GM12878 (cell line): Measurements from ENCODE around the gene DYNC1I2. TPM values are rescaled to one million over a fixed set of nuclear protein-coding genes. Genes with fewer than 3 reads are reported as not detected.

Experiments used
- ATAC-seq: fragments of 200-7000 bp; cut with Tn5 transposase; 3 replicates; pipeline ENCODE4 v1.9.1; 2020; ENCODE audit warnings: mild to moderate bottlenecking, moderate library complexity
- BruUV-seq: library from RNA; stranded (reverse); fragments of 400-500 nt; replicated peaks from 2 replicates; lab custom pipeline; 2021; lab: Mats Ljungman, UMichigan
- CTCF ChIA-PET: fragments of 300-600 bp; sonication (Branson Sonifier 250); formaldehyde crosslinking; extraction: SDS; loops from one replicate; lab custom pipeline; 2021; ENCODE audit warnings: inconsistent platforms; lab: Yijun Ruan, JAX
- POLR2A ChIA-PET: fragments of 350-600 bp; formaldehyde crosslinking; extraction: SDS; loops from one replicate; lab custom pipeline; 2021; ENCODE audit warnings: inconsistent platforms; lab: Charles Lee
- RAD21 ChIA-PET: fragments of 300-600 bp; sonication (Branson Sonifier 250); formaldehyde crosslinking; loops from one replicate; lab custom pipeline; 2023; ENCODE audit warnings: antibody characterized with exemption; ENCODE audit not compliant: unreplicated experiment; lab: Charles Lee
- SMC1A ChIA-PET: fragments of 300-600 bp; sonication (Branson Sonifier 250); formaldehyde crosslinking; loops from one replicate; lab custom pipeline; 2023; ENCODE audit not compliant: unreplicated experiment, uncharacterized antibody; lab: Charles Lee
- DNase-seq: peaks from one replicate; pipeline ENCODE4 v3.0.0-alpha.2; 2011; ENCODE audit warnings: low read depth, low spot score
- FAIRE-seq: peaks from 3 replicates; lab custom pipeline; 2011; peaks lifted over from hg19 to GRCh38; lab: Jason Lieb, UNC
- H2AFZ ChIP-seq: 2 replicates; pipeline ENCODE4 v1.6.0; 2011; ENCODE audit warnings: low read depth, low read length, control low read depth; ENCODE audit not compliant: control insufficient read depth
- H3K27ac ChIP-seq: 2 replicates; pipeline ENCODE4 v1.5.1; 2011; ENCODE audit warnings: control low read depth; ENCODE audit not compliant: control insufficient read depth, insufficient read depth
- H3K27me3 ChIP-seq, 2 experiments: replicated peaks in 1 of 2; 2 replicates each; pipeline versions ENCODE4 v1.6.0 to v1.6.1; 2011; ENCODE audit warnings: low read length in 1 of 2; ENCODE audit not compliant: control insufficient read depth in 2 of 2, insufficient read depth in 2 of 2
- H3K36me3 ChIP-seq, 2 experiments: 2 replicates each; pipeline ENCODE4 v1.5.1; 2011; ENCODE audit warnings: low read length in 1 of 2; ENCODE audit not compliant: control insufficient read depth in 2 of 2, insufficient read depth in 2 of 2
- H3K4me1 ChIP-seq: 2 replicates; pipeline ENCODE4 v1.6.1; 2011; ENCODE audit warnings: mild to moderate bottlenecking, low read length, moderate library complexity, mixed read lengths; ENCODE audit not compliant: control insufficient read depth, insufficient read depth
- H3K4me2 ChIP-seq: 2 replicates; pipeline ENCODE4 v1.6.0; 2011; ENCODE audit warnings: control low read depth; ENCODE audit not compliant: control insufficient read depth, insufficient read depth
- H3K4me3 ChIP-seq: fragments of 200-600 bp; sonication (generic); 2 replicates; pipeline ENCODE4 v1.5.1; 2016
- H3K79me2 ChIP-seq: 2 replicates; pipeline ENCODE4 v1.6.0; 2011; ENCODE audit warnings: low read length; ENCODE audit not compliant: control insufficient read depth, insufficient read depth
- H3K9ac ChIP-seq: 2 replicates; pipeline ENCODE4 v1.8.0; 2011; ENCODE audit warnings: low read length, control low read depth, mixed read lengths; ENCODE audit not compliant: control insufficient read depth, insufficient read depth
- H3K9me3 ChIP-seq: replicated peaks from 3 replicates; pipeline ENCODE4 v1.5.1; 2011; ENCODE audit warnings: mild to moderate bottlenecking, low read length; ENCODE audit not compliant: control insufficient read depth, insufficient read depth
- H4K20me1 ChIP-seq: 2 replicates; pipeline ENCODE4 v1.6.0; 2011; ENCODE audit not compliant: control insufficient read depth, insufficient read depth
- BMI1 ChIP-seq: fragments of 450-650 bp; IDR thresholded peaks from 2 replicates; pipeline ENCODE4 v1.6.1; 2016; ENCODE audit warnings: mild to moderate bottlenecking, moderate library complexity, borderline replicate concordance
- CBX5 ChIP-seq: sonication (generic); IDR thresholded peaks from 2 replicates; pipeline ENCODE4 v1.6.1; 2016; ENCODE audit warnings: low read depth, moderate library complexity, mild to moderate bottlenecking, inconsistent platforms
- EGR1 ChIP-seq, 2 experiments: IDR thresholded peaks; 1 replicate in 1 of 2; 2 replicates in 1 of 2; pipeline ENCODE4 v1.6.1; 2011 to 2012; ENCODE audit warnings: low read depth in 2 of 2, low read length in 2 of 2, borderline replicate concordance in 1 of 2, mild to moderate bottlenecking in 1 of 2, moderate library complexity in 1 of 2
- IRF4 ChIP-seq: IDR thresholded peaks from 2 replicates; pipeline ENCODE4 v1.6.1; 2011; ENCODE audit warnings: low read depth, low read length
- LARP7 ChIP-seq: fragments of 450-650 bp; IDR thresholded peaks from 2 replicates; pipeline ENCODE4 v1.6.1; 2017; ENCODE audit warnings: mild to moderate bottlenecking
- MEF2B ChIP-seq: fragments of 450-650 bp; IDR thresholded peaks from 2 replicates; pipeline ENCODE4 v1.6.1; 2018; ENCODE audit warnings: mild to moderate bottlenecking, moderate library complexity; ENCODE audit not compliant: partially characterized antibody, poor library complexity, severe bottlenecking
- MTA3 ChIP-seq: IDR thresholded peaks from 2 replicates; pipeline ENCODE4 v1.6.1; 2012; ENCODE audit warnings: low read length, inconsistent platforms, borderline replicate concordance
- PBX3 ChIP-seq: IDR thresholded peaks from 2 replicates; pipeline ENCODE4 v1.6.1; 2011; ENCODE audit warnings: mild to moderate bottlenecking, low read depth, low read length, moderate library complexity; ENCODE audit not compliant: insufficient replicate concordance
- RAD21 ChIP-seq: IDR thresholded peaks from 2 replicates; pipeline ENCODE4 v1.6.1; 2011; ENCODE audit warnings: mild to moderate bottlenecking, low read depth, low read length, moderate library complexity; ENCODE audit not compliant: insufficient read depth
- RB1 ChIP-seq: fragments of 450-650 bp; formaldehyde crosslinking; IDR thresholded peaks from 2 replicates; pipeline ENCODE4 v1.6.1; 2017; ENCODE audit warnings: mild to moderate bottlenecking, borderline replicate concordance
- SMAD1 ChIP-seq: fragments of 450-650 bp; IDR thresholded peaks from 2 replicates; pipeline ENCODE4 v1.6.1; 2018; ENCODE audit warnings: mild to moderate bottlenecking, low read depth; ENCODE audit not compliant: partially characterized antibody
- SRF ChIP-seq, 2 experiments: IDR thresholded peaks; 2 replicates each; pipeline ENCODE4 v1.6.1; 2011; ENCODE audit warnings: low read depth in 2 of 2, low read length in 2 of 2, mild to moderate bottlenecking in 1 of 2, moderate library complexity in 1 of 2
- TARDBP ChIP-seq: IDR thresholded peaks from 2 replicates; pipeline ENCODE4 v1.6.1; 2016; ENCODE audit warnings: borderline replicate concordance
- YBX1 ChIP-seq: fragments of 450-650 bp; IDR thresholded peaks from 2 replicates; pipeline ENCODE4 v1.6.1; 2016; ENCODE audit warnings: antibody characterized with exemption
- ZBED1 ChIP-seq: IDR thresholded peaks from 2 replicates; pipeline ENCODE4 v1.6.1; 2016; ENCODE audit warnings: borderline replicate concordance
- ZNF24 ChIP-seq: fragments of 450-650 bp; IDR thresholded peaks from 2 replicates; pipeline ENCODE4 v1.6.1; 2017; ENCODE audit warnings: antibody characterized with exemption, mild to moderate bottlenecking
- ZNF622 ChIP-seq: fragments of 450-650 bp; IDR thresholded peaks from 2 replicates; pipeline ENCODE4 v1.6.1; 2017; ENCODE audit warnings: mild to moderate bottlenecking, inconsistent platforms
- WGBS: methylation state at CpG from one replicate; pipeline ENCODE4 v1.1.6; 2016; ENCODE audit warnings: low lambda C conversion rate; ENCODE audit not compliant: insufficient replicate concordance, insufficient coverage; ENCODE audit errors: missing lambda C conversion rate; 5-methylcytosine and 5-hydroxymethylcytosine counted together
- in situ Hi-C: fragments of 300-500 bp; cut with MboI; formaldehyde crosslinking; loops from 9 replicates; pipeline ENCODE4 v1.14.3; 2018; ENCODE audit warnings: mixed read lengths
- intact Hi-C: fragments of 100-400 bp; cut with micrococcal nuclease; formaldehyde crosslinking; loops from one replicate; pipeline ENCODE4 v1.14.2; 2022; ENCODE audit not compliant: unreplicated experiment
- polyA plus RNA-seq, 11 experiments: library from polyadenylated mRNA; depleted of rRNA in 4 of 11; unstranded in 6 of 11; stranded (reverse) in 5 of 11; fragments of >200 nt; fragmentation: Nextera tagmentation in 4 of 11; fragmentation: Illumina TruSeq in 1 of 11; extraction: Ambion mirVana in 4 of 11; extraction: Trizol in 1 of 11; gene quantifications; 1 replicate in 1 of 11; 2 replicates in 10 of 11; pipeline versions ENCODE4 v1.2.1 to v1.2.3, GENCODE V29; 2011 to 2016; ENCODE audit warnings: inconsistent platforms in 2 of 11, missing spikeins in 2 of 11, low read depth in 1 of 11
- total RNA-seq, 4 experiments: library from RNA; depleted of rRNA in 3 of 4; stranded (reverse); fragments of >200 nt in 3 of 4; fragmentation: Illumina TruSeq in 1 of 4; extraction: Trizol in 1 of 4; gene quantifications; 2 replicates each; pipeline versions ENCODE4 v1.2.1 to v1.2.3, GENCODE V29; 2013 to 2021
- TF ChIP-seq, protein P1 (sequence below): fragments of 450-650 bp; IDR thresholded peaks from 2 replicates; pipeline ENCODE4 v1.6.1; 2017; ENCODE audit warnings: antibody characterized with exemption, mild to moderate bottlenecking, moderate library complexity
- TF ChIP-seq, protein P2 (sequence below): IDR thresholded peaks from 2 replicates; pipeline ENCODE4 v1.6.1; 2012; ENCODE audit warnings: mild to moderate bottlenecking, low read depth, low read length

Gene DYNC1I2
- total and polyA plus RNA-seq, 10 of the 15 experiments (the other 5 are each of a cell fraction or from before 2014, with no cell fraction given) = 39.9 to 113 (median 53.5) TPM

DNA sequence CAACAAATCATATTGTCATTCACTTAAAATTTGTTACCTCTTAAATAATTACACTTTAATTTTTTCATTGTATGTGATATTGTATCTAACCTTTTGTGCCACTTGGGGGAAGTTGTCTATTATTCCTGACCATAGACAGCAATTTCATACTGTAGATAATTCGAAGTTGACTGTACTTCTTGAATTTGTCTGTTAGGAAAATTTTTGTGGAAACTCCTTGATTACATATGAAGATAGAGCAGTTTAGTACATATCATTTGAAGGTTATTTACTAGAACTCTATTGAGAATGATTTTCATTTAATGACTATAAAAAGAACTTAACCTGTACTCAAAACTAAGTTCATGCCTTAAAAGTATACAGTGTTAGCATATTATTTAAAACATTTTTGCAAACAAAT is 5.1 kb downstream of the DYNC1I2 start:
- FAIRE-seq (no peak), ATAC-seq (no peak), DNase-seq (no peak)
- no peaks in the 10 kb centered on the region for H3K27me3 ChIP-seq
- H3K4me1 ChIP-seq = no peaks in the 10 kb centered on the region
- ChIA-PET CTCF (interaction anchor here (0.8 to 11.9 kb wide), 5 partner anchors 10 to 719 kb away, joined by 3 to 154 read pairs (median 4); no protein-coding TSS in a partner anchor), POLR2A (interaction anchor here (1.0 kb wide), 1 partner anchor 10 kb away, joined by 3 read pairs; no protein-coding TSS in a partner anchor), SMC1A (interaction anchor here (0.9 to 4.4 kb wide), 6 partner anchors 10 to 428 kb away, joined by 3 to 30 read pairs (median 4); no protein-coding TSS in a partner anchor), RAD21 (interaction anchor here (1.2 kb wide), 2 partner anchors 12 to 14 kb away, joined by 3 to 5 read pairs; no protein-coding TSS in a partner anchor)
- no peak for TF ChIP-seq PBX3
- TF ChIP-seq YBX1 = no peak
- TF ChIP-seq ZBED1 = no peak
- TF ChIP-seq EGR1 (IDR thresholded peaks at IDR 0.05; ENCODE audit: borderline replicate concordance in 1 of 2, low read depth in 2 of 2, low read length in 2 of 2) = no peak
- no peak for TF ChIP-seq ZNF622
- TF ChIP-seq MTA3 = no peak
- TF ChIP-seq SRF (IDR thresholded peaks at IDR 0.05; ENCODE audit: low read depth in 2 of 2, low read length in 2 of 2) = no peak
- TF ChIP-seq RB1 = no peak
- TF ChIP-seq LARP7 = no peak
- TF ChIP-seq, protein P1, sequence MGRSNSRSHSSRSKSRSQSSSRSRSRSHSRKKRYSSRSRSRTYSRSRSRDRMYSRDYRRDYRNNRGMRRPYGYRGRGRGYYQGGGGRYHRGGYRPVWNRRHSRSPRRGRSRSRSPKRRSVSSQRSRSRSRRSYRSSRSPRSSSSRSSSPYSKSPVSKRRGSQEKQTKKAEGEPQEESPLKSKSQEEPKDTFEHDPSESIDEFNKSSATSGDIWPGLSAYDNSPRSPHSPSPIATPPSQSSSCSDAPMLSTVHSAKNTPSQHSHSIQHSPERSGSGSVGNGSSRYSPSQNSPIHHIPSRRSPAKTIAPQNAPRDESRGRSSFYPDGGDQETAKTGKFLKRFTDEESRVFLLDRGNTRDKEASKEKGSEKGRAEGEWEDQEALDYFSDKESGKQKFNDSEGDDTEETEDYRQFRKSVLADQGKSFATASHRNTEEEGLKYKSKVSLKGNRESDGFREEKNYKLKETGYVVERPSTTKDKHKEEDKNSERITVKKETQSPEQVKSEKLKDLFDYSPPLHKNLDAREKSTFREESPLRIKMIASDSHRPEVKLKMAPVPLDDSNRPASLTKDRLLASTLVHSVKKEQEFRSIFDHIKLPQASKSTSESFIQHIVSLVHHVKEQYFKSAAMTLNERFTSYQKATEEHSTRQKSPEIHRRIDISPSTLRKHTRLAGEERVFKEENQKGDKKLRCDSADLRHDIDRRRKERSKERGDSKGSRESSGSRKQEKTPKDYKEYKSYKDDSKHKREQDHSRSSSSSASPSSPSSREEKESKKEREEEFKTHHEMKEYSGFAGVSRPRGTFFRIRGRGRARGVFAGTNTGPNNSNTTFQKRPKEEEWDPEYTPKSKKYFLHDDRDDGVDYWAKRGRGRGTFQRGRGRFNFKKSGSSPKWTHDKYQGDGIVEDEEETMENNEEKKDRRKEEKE = no peak
- TF ChIP-seq, protein P2, sequence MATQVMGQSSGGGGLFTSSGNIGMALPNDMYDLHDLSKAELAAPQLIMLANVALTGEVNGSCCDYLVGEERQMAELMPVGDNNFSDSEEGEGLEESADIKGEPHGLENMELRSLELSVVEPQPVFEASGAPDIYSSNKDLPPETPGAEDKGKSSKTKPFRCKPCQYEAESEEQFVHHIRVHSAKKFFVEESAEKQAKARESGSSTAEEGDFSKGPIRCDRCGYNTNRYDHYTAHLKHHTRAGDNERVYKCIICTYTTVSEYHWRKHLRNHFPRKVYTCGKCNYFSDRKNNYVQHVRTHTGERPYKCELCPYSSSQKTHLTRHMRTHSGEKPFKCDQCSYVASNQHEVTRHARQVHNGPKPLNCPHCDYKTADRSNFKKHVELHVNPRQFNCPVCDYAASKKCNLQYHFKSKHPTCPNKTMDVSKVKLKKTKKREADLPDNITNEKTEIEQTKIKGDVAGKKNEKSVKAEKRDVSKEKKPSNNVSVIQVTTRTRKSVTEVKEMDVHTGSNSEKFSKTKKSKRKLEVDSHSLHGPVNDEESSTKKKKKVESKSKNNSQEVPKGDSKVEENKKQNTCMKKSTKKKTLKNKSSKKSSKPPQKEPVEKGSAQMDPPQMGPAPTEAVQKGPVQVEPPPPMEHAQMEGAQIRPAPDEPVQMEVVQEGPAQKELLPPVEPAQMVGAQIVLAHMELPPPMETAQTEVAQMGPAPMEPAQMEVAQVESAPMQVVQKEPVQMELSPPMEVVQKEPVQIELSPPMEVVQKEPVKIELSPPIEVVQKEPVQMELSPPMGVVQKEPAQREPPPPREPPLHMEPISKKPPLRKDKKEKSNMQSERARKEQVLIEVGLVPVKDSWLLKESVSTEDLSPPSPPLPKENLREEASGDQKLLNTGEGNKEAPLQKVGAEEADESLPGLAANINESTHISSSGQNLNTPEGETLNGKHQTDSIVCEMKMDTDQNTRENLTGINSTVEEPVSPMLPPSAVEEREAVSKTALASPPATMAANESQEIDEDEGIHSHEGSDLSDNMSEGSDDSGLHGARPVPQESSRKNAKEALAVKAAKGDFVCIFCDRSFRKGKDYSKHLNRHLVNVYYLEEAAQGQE = no peak
- TF ChIP-seq TARDBP = no peak
- TF ChIP-seq RAD21 = no peak
- TF ChIP-seq BMI1 = no peak
- TF ChIP-seq SMAD1 = no peak
- TF ChIP-seq ZNF24 = no peak
- TF ChIP-seq MEF2B = no peak
- no peak for TF ChIP-seq IRF4
- no peak for TF ChIP-seq CBX5
- no peak overlapping the region for H2AFZ ChIP-seq
- H3K9me3 ChIP-seq = no peaks in the 10 kb centered on the region
- H3K36me3 ChIP-seq = peaks cover 1 to 2% of the 10 kb centered on the region in 2 experiments; a peak in 3 of 4 replicates
- no peak overlapping the region for H3K9ac ChIP-seq
- H3K79me2 ChIP-seq = peaks cover 27% of the 10 kb centered on the region
- H4K20me1 ChIP-seq = no peaks in the 10 kb centered on the region
- H3K27ac ChIP-seq = no peak overlapping the region
- H3K4me3 ChIP-seq = no peak overlapping the region
- WGBS = 0% methylated on average over 1 of the region's 1 CpG
- intact Hi-C loops (no loop called here), in situ Hi-C loops (no loop called here)
- BruUV-seq = no TSS peak
- no peak overlapping the region for H3K4me2 ChIP-seq
